CD4-positive, alpha-beta T cell treated with Interleukin-10 for 1 hour (primary cell): ENCODE data around the gene TM4SF18.
"Not testable (repeated sequence)": the region's sequence is repeated elsewhere in the genome, so short reads cannot be mapped to it uniquely, and the experiment has no call there.

Experiments
- DNase-seq: peaks from one replicate; pipeline ENCODE4 v3.0.0-alpha.2; 2020

The TM4SF18 gene

DNA sequence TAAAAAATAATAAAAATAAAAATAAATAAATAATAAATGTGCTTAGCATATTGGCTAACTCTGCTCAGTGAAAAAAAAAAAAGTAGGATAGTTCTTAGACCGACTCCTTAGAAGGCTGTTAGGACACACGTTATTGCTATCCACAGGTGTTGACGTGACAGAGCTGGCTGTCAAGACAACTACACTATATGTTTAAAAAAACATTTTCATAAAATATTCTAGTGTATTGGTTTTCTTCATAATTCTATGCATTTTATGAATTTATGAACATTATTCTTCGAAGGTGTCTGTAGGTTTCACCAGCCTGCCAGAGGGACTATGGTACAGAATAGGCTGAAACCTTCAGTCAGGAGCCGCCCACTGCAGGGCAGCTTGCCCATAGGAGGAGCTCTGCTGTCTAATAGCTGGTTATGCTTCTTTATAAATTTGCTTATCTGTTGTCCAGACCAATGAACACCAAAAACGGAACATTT, 34.8 kb upstream of the TM4SF18 start:
- DNase-seq = no peak

DNA sequence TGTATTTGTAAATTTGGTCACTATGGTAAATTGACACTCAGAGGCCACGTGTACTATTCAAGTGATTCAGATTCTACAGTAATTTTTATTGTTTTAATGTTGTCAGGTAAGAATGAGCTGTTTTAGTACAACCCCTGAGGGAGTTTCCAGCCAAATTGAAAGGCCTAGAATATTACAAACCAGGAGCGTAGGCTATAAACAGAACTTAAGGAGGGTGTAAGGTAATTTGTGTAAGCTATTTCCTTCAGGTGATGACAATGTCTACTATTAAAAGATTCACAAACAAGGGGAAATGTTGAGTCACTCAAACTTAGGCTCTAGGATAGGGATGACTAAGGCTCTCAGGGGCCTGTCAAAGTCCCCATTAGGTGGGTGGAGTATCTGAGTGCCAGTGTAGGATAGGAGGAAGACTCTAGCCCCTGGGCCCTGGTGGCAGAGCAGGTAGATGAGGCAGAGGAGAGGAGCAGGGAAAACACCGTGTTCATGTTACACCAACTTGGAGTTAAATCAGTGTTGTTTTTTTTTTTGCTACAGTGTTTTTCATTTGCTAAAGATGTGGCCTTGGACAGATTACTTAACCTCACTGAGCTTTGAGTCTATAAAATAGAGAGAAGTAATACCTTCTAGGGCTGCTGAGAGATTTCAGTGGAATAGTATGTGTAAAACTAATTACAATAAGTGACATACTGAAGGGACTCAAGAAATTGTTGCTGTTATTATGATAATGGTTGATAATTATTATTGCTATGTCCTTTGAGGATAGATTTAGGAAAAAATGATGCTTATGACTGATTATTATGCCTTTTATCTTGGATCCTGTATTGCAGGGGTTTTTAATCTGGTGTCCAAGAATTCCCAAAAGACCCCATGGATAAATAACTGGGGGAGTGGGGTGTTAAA, 33.8 kb upstream of the TM4SF18 start:
- DNase-seq = no peak

- DNase-seq = no peak
These were observed 32.6 kb upstream of the TM4SF18 start for GRCh38 chr3:149366031-149366430.

DNA sequence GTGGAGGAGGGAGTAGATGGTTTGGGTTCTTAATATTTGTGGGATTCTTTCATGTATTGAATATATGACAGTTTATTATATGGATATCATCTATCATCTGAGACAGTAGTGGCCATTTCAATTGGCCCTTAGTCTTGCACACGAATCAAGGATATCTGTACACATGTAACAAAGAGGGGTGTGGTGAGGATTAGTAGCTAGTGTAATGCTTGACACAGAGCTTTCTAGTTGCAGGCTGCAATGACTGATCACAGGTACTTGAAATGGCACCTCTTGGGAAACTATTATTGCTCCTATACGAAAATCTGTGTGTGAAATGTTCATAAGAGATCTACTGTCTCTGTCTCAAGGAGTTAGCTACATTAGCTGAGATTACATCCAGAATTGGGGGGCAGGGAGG, 31.2 kb upstream of the TM4SF18 start:
- no peak for DNase-seq

GRCh38 chr3:149363053-149363452, 29.6 kb upstream of the TM4SF18 start:
- DNase-seq = no peak

- no peak for DNase-seq
These were observed 28.9 kb upstream of the TM4SF18 start for GRCh38 chr3:149362366-149362765.

- DNase-seq = no peak
These were observed 23.2 kb upstream of the TM4SF18 start for GRCh38 chr3:149356630-149357029.

DNA sequence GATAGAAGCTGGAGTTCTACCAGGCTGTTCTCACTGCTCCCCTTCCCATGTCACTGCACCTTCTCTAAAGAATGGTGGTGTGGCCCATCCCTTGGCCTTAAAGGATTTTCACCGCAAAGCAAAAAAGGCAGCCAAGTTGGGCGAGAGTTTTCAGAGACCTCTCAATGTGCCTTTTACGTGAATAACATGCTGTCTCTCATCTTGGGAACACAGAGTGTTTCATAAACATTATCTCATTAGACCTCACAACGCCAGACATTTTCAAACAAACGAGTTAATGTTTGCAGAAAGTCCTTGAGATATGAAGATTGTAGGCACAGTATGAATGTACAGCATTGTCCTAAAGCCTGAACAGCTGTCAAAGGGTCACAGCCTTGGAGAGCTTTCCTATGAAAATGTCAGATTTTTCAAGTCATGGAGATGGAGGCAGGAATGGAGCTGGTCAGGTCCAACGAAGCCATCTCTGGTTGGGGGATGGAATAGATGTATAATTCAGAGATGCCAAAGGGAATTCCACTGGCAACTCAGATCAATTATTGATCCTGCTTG, 22.7 kb upstream of the TM4SF18 start:
- no peak for DNase-seq

DNA sequence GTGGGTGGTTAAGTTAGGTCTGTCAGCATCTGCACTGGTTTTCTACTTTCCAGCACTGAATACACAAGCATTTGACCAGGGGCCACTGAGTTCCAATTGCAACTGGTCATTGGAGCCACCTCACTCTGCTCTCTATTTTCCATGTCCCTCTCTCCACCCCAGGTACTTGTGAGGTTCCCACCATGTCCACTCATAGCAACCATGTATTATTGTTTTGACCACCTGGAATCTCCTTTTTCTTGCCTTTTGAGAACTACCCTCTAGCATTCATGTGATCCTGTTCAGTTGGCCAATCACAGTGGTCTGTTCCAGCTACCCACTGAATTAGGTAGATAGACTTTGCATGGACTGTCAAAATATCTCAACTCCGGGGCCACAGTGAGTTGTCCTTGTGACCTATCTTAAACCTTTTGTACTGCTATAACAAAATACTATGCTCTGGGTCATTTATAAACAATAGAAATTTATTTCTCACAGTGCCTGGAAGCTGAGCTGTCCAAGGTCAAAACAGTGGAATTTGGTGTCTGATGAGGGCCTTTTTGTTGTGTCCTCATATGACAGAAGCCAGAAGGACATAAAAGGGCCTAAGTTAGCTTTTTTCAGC, 20.2 kb upstream of the TM4SF18 start:
- no peak for DNase-seq

DNA sequence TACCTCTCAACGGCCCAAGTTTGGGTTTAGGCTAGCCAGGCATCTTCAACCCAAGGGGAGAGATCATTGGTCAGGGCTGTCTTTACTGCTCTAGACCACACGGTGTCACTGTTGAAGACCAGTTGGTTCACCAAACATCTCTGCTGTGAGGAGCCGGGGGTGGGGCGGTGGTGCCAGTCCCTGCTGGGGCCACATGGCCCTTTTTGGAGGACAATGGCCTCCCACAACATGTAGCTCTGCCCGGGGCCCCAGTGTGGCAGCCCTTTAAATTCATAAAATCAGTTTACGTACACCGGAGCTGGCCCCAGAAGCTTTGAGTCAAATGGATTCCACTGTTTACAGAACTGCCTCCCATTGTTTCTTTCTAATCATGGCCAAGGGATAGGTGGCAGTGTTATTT, 19.1 kb upstream of the TM4SF18 start:
- DNase-seq = peak; percentile 12

GRCh38 chr3:149343951-149344350, 10.5 kb upstream of the TM4SF18 start:
- no peak for DNase-seq

GRCh38 chr3:149342413-149343380, 9.3 kb upstream of the TM4SF18 start:
- DNase-seq = no peak

DNA sequence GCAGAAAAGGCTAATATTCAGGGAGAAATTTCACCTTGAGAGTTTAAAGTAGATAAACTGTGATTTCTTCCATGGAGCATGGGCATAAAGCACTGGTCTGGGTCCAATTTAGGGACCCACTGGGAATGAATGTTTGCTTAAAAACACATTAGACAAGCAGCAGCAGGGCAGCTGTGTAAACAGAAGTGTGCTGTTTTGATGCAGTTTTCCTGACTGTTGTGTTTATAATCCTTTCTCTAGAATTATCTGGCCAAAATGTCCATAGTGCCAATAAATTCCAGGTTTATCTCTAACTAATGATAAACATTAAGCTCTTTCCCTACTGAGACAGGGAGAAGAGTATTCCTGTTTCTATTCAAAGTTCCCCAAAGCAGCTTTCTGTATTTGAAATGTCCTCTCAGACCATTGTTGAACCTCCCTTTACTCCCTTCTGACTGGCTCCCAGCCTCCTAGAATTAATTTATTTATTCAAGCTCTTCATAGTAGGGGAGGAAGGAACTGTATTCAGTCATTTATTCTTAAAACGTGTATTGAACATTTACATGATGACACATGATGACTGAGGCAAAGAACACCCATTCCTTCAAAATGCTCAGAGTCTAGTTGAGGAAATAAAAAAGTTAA, 7.0 kb upstream of the TM4SF18 start:
- DNase-seq = no peak

DNA sequence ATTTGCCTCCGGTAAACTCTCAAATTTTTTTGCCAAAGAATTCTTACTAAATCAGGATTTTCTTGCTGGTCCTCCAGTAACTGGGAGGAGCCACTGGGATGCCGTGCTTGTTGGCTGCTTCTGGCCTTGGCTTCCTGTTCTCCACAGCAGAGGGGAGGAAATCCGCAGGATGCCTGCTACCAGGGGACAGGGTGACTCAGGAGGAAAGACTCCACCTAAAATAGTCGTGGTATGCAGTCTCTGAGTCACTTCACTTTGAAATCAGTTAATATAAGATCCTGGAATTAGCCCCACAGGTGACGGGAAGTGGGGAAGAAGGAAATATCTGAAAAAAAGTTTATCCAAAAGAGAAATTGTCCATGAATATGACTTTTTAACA, 6.5 kb upstream of the TM4SF18 start:
- DNase-seq = no peak

DNA sequence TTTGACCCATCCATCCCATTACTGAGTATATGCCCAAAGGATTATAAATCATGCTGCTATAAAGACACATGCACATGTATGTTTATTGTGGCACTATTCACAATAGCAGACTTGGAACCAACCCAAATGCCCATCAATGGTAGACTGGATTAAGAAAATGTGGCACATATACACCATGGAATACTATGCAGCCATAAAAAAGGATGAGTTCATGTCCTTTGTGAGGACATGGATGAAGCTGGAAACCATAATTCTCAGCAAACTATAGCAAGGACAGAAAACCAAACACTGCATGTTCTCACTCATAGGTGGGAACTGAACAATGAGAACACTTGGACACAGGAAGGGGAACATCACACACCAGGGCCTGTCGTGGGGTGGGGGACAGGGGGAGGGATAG, 4.0 kb upstream of the TM4SF18 start:
- DNase-seq = not testable (repeated sequence)

DNA sequence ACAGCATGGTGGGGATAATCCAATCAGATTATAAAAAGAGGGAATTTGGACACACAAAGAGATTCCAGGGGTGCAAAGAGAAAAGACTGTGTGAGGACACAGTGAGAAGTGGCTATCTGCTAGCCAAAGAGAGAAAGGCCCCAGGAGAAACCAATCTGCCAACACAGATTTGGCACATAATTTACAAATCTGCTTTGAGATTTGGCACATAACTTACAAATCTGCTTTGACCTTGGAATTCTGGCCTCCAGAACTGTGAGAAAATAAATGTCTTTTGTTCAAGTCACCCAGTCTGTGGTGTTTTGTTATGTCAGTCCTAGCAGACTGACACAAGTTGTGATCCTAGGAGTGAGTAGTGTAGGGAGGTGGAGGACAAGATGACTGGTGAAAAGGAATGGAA, 3.5 kb upstream of the TM4SF18 start:
- DNase-seq = no peak

- no peak for DNase-seq
These were observed 665 bp downstream of the TM4SF18 start for GRCh38 chr3:149332771-149333170.

- no peak for DNase-seq
These were observed 1.1 kb downstream of the TM4SF18 start for GRCh38 chr3:149332227-149332765.

- DNase-seq = no peak
These were observed 2.0 kb downstream of the TM4SF18 start for GRCh38 chr3:149331396-149331795.

DNA sequence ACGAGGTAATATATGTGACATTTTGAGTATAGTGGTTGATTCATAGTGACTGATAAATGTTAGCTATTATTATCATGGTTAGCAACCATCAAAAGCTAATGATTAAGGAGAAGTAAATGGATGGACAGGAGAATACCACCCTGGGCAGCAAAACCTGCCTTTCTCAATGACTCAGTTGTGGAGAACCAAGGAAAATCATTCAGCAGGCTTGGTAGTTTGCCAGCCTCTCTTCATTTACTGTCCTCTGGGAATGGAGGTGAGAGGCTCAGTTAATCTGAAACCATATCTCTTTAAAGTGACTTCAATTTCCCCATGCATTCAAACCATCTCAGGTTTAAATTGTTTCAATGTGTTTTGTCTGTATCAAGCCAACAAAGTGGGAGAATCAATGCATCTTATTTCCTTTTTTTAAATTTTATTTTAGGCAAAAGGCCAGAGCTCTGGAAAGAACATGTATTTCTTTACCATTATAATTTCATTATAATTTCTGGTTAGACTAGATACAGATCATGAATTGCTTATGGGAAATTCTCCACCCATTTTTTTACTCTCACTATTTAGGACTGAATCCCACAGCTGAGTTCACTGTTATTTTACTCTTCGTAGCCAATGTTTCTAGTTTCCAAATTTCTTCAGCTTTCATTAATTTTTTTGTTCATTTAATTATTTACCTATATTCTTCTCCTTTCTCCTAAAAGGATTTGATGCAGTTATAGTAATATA, 2.7 kb downstream of the TM4SF18 start:
- no peak for DNase-seq

DNA sequence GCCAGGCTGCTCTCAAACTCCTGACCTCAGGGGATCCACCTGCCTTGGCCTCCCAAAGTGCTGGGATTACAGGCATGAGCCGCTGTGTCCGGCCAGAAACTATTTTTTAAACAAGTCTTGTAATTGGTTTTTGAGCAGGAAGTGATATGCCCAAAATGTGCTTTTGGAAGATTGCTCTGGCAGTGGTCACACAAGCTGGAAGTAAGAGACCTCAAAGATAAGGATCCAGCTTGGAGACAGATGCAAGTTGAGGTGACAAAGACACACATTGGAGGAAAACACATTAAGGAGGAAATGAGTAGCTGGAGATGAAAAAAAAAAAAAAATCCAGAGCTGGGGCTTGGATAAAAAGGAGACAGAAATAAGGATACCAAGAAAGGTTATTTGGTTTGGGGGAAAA, 6.3 kb downstream of the TM4SF18 start:
- no peak for DNase-seq
